Epithelial cell of prostate (primary cell): ENCODE measurements around the gene TIMM10B.
A peak's percentile ranks its signal among the peaks of the same experiment; 100 is the strongest.

Experiments used
- DNase-seq: peaks from one replicate; pipeline ENCODE4 v3.0.0-alpha.2; 2011; ENCODE audit warnings: low read depth, low spot score
- H3K27ac ChIP-seq: fragments of 450-650 bp; 2 replicates; pipeline ENCODE4 v1.5.1; 2017; ENCODE audit warnings: mild to moderate bottlenecking

The TIMM10B gene

DNA sequence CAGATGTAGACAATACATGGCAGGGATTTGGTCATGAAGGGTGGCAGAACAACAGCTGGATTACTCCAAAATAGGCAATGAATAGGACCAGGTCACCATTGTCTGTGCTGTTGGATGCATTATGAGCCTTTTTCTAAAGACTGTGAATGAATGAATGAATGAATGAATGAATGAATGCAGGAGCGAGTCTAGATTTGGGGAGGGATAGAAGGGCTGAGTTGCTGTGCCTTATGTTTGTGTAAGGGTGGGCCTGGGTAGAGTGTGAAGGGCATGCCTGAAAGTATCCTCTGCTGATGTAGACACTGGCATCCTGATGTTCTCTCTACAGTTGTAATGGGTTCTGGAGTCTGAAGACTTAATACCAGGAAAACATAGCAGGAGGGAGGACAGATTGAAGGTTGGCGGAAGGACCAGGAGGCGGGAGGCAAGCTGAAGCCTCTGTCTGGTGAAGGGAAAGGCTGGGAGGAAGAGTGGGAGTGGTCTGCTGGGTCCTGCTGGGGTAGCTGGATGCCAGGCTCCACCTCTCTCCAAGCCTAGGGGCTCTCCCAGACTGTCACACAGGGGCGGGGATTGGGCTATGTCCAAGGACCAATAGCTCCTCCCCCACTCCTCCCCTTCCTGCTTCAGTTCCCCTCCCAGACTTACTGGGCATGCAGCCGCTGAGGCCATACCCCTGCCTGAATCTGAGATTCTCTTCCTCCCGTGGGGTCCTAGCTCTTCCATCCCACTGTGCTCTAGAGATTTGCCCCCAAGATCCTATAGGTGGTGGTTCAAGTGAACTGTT lies 12.4 kb upstream of the TIMM10B start:
- DNase-seq: no peak
- H3K27ac ChIP-seq: no peak overlapping the region

DNA sequence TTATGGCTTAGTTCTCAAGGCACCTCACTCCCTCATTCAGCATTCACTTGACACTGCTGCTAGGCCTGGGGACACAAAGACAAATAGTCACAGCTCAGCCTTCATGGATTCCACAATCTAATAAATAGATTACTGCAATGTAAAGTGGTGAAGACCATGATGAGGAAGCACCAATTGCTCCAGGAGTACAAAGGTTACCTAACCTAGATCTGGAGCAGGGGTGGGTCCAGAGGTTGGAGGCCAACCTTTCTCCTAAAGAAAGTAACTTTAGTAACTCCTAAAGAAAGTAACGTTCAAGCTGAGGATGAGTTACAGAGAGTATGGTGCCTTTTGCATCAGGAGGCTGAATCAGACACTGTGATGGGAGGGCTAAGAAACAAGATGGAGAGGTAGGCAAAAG lies 11.7 kb upstream of the TIMM10B start:
- DNase-seq: no peak
- H3K27ac ChIP-seq: no peak overlapping the region

DNA sequence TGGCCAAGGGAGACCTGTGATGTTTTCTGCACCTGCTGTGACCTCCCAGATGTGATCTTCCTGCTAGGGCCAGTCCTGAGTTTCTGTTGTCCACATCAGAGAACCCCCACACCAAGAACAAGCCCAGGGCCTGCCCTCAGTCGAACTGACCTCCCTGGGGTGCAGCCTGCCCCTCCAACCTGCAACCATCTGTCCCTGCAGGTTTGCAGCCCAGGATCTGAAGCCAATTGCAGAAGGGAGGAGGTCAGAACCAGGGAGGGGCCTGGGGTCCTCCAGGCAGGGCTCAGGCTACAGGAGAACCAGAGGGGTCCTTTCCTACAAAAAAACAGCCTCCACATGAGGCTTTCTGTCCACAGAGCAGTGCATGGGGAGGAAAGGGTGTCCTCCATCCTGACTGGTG lies 8.4 kb upstream of the TIMM10B start:
- no peak overlapping the region for H3K27ac ChIP-seq

DNA sequence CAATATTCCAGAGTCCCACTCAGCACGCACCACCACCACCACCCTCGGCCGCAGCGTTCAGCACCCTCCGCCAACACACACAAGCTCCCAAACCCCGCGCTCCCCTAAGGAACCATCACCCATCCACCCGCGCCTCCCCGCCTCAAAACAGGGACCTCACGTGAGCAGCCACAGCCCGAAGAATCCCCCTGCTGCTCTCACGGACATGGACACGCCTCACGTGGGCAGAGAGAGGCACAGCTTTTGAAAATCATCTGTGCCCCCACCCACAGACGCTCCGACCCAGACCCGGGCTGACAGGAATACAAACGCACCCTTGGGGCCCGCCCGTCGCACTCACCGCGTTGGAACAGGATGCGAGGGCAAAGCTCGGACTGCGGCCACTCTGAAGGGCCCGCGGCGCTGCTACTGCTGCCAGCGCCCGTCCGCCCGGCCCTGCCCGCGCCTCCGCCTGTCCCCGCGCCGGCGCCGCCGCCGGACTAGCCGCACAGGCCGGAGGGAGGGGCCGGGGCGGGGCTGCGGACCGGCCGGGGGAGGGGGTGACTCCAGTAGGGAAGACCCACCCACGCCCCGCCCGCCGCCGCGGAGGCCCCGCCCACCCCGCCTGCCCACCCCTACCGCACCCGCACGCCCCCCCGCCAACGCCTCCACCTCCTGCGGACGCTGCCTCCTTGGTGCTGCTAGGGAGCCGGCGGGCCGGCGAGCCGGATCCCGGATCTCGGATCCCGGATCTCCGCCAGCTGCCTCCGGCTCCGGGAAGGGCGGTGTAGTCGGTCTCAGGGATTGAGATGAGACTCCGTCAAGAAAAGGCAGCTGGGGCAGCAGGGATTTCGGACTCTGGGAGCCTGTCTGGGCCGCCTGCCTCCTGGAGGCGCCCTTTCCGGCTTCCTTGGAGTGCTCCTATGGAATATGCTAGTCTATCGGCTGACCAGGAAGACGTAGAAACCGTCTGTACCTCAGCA lies 7.6 kb upstream of the TIMM10B start, which contains the start of gene TRIM3:
TRIM3 (minus strand) TSS at position 491 of the 962 bp plus-strand sequence. CDS start 8,246 bp downstream, outside the sequence.
- peak; percentile 24 for DNase-seq
- H3K27ac ChIP-seq: peak within 1 kb of the TSS; percentile 87

More for the DNA sequence above, 8.4 kb upstream of the TIMM10B start:
- DNase-seq: no peak

DNA sequence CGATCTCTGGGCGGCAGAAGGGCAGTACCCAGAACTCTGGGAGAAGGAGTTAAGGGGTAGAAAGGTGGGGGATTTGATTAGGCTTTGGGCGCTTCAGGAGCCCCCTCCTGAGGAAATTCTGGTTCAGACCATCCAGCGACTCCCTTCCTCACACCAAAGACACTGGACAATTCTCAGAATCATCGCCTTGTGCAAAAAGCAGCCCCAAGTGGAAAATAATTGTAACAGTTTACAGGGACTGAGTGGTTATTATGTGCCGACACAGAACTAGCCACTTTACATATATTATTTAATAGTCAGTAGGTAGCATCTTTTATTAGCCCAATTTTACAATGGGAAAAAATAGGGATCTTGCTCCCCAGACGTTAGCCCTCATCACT lies 6.9 kb upstream of the TIMM10B start:
- no peak for DNase-seq
- peak overlapping the region; percentile 87 for H3K27ac ChIP-seq

DNA sequence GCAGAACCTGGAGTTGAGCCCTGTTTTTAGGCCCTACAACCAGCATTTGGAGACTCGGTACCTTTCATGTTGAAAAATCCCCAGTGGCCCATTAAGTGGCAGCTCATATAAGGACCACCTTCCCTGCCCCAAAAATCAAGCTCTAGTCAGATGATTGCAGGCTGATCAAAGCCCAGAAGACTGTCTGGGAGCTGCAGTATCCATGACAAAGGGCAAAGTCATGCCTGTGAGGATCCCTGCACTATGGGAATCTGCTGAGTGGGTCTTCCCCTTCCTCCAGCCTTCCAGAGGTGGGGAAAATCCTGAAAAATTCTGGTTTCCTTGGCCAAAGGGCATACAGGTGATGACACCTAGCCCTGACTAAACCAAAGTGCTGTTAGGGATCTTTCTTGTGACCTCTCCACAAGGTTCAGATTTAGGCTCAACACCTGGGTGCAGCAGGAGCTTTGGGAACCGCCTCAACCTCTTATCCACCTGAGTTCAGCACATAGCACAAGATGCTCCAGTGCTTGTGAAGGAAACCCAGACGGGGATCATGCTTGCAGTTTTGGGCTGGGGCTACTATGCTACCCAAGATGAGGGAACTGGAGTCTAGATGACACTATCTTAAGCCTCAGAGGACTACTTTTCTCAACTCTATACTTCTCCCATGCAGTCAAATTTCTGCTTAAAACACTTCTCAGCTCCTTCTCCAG lies 6.3 kb upstream of the TIMM10B start:
- peak overlapping the region; percentile 87 for H3K27ac ChIP-seq

DNA sequence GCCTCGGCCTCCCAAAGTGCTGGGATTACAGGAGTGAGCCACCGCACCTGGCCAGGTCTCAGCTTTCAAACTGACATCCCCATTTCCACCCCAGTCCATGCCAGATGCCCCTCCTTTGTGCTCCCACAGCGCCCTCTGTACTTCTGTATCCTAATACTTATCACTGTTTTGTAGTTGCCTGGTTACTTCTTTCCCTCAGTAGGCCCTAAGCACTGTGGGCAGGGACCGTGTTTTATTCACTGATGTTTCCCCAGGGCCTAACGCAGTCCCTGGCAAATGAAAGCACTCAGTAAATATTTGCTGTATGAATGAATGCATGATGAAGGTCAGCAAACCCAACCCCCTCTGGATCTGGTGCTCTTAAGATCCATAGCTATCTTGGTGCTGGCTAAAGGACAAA lies 5.4 kb upstream of the TIMM10B start:
- no peak for DNase-seq
- H3K27ac ChIP-seq: no peak overlapping the region

More for the DNA sequence above, 6.3 kb upstream of the TIMM10B start:
- no peak for DNase-seq

DNA sequence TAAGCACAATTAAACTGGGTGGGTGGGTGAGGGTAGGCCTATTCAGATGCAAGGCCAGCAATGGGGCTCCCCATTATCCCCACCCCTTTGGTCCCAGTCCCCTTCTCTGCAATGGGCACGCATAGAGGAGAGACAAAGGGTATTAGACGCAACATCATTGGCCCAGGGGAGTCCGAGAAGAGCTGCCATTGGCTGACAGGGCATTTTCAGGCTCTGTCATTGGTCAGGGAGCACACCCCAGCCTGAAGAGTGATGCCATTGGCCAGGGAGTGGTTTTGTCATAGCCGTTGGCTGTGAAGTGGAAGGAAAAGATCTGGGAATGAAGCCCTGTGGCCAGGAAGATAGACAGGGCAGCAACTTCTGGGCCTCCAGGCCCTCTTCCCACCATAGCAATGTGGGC lies 4.7 kb upstream of the TIMM10B start:
- no peak for DNase-seq

DNA sequence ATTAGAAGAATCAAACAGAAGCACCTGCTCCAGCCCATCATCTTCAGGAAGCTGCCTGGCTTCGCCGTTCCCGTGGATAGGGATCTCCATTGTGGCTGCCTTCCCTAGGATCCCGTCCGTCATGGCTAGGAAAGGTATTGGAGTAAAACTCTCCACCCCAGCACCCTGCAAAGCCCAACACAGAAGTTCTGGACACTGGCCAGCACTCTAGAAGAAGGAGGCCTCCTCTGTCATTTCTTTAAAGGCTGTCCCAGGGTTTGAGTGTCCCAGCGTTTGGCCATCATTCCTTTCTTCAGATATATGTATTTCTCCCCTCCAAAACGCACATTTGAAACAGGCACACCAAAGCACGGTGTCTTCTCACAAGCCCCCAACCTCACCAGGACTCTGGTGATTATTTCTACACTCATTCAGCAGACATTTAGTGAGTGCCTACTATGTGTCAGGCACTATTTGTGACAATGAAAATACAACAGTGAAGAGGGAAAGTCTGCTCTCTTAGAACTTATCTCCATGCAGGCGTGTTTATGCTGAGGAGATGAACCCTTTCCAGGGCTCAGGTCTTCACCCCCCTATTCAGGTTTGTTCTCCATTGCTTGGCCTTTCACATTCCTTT lies 894 bp upstream of the TIMM10B start:
- DNase-seq: no peak

More for the DNA sequence above, 4.7 kb upstream of the TIMM10B start:
- H3K27ac ChIP-seq: no peak overlapping the region

DNA sequence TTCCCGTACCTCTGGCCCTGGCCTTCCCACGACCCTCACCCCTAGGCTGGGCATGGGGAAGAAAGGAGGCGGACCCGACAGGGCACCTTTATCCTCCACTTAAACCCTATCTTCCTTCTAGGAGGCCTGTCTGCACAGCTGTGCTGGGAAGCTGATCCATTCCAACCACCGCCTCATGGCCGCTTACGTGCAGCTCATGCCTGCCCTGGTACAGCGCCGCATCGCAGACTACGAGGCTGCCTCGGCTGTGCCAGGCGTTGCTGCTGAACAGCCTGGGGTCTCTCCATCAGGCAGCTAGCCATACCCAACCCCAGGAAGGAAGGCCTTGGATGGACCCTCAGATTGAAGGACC lies 599 bp downstream of the TIMM10B start:
- DNase-seq: no peak
- H3K27ac ChIP-seq: peak overlapping the region; percentile 84

More for the DNA sequence above, 894 bp upstream of the TIMM10B start:
- H3K27ac ChIP-seq: peak overlapping the region; percentile 84

DNA sequence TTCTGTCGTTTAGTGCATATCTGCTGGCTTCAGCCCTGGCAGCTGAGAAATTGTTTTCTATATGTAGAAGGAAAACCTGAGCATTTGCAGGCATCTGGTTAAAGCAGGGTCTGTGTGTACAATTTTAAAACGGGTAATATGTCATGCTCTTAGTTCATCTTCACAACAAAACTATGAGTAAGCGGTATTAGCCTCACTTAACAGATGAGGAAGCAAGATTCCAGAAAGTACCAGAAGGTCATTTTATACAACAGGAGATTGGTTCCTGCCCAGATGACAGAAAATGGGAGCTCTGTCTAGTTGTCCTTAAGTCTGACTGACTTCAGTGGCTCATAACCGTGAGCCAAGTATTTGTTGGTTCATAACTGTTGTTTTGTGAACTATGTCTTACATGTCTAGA lies 1.1 kb downstream of the TIMM10B start:
- DNase-seq: no peak
- H3K27ac ChIP-seq: peak overlapping the region; percentile 84

DNA sequence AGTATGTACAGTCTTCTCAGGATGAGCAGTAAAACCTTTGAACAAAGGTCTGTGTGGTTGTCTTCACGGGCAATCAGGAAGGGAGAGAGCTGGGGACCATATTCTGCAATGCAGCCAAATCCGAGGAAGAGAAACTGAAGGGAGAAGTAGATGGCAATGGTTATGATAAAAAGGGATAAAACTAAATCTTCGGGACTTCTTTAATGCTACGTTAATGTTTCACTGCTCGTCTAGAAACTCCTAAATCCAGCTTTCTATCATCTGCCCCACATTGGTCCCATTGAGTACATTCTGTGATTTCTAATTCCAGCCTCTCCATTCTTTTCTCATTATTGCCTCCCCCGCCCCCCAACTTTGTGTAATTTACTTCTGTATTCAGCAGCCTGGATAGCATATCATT lies 1.7 kb downstream of the TIMM10B start:
- H3K27ac ChIP-seq: no peak overlapping the region
- no peak for DNase-seq

DNA sequence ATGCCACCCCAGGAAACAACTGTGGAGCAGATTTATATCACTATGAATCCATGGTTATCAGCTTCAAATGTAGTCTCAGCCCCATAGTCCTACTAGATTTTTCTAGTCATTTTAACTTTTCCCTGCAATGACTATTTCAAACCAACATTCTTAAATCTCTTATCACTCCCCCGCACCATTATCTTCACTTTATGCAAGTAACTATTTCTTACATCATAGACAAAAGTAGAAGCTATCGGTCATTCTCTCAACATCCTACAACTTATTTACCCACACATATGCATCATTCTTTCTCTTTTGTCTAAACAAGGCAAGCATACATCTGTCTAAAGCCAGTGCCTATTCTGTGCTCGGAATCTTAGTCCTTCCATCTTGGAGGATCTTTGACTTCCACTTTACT lies 4.4 kb downstream of the TIMM10B start:
- DNase-seq: no peak
- H3K27ac ChIP-seq: no peak overlapping the region

DNA sequence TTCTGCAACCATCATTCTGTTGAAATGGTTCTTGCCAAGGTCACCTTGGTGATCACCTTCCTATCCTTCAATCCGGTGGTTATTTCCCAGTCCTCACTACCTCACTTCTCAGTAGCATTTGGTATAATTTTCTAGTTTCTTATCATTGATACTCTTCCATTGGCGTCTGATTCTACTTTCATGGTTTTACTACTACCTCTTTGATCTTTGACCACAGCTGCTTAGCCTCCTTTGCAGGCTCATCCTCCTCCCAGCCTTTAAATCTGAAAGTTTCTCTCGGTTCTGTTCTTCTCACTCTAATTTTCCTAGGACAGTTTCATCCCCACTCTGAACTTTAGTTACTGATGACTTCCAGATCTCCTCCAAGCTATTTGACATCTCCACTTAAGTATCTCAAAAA lies 5.0 kb downstream of the TIMM10B start:
- no peak overlapping the region for H3K27ac ChIP-seq
- DNase-seq: no peak

DNA sequence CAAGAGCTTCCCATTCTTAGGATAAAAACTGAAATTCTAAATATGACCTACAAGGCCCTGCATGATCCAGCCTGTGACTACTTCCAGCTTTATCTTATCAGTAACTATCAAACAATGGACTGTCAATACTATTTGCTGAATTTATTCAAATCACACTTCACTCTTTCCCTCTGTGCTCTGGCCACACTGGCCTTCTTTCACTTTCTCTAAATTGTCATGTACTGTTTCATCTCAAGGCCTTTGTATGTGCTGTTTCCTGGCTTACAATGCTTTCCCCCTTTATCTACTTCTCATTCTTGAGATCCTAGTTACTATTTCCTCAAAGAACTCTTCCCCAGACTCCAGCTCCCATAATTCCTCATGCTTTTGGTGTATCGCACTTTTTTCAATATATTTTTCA lies 5.6 kb downstream of the TIMM10B start:
- no peak overlapping the region for H3K27ac ChIP-seq
- DNase-seq: no peak

DNA sequence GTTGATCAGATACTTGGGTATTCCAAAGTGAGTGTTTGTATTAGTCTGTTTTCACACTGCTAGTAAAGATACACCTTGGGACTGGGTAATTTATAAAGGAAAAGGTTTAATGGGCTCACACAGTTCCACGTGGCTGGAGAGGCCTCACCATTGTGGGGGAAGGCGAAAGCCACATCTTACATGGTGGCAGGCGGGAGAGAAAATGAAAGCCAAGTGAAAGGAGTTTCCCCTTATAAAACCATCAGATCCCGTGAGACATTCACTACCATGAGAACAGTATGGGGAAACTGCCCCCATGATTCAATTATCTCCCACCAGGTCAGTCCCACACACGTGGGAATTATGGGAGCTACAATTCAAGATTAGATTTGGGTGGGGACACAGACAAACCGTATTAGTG lies 7.0 kb downstream of the TIMM10B start:
- H3K27ac ChIP-seq: no peak overlapping the region
- DNase-seq: no peak

DNA sequence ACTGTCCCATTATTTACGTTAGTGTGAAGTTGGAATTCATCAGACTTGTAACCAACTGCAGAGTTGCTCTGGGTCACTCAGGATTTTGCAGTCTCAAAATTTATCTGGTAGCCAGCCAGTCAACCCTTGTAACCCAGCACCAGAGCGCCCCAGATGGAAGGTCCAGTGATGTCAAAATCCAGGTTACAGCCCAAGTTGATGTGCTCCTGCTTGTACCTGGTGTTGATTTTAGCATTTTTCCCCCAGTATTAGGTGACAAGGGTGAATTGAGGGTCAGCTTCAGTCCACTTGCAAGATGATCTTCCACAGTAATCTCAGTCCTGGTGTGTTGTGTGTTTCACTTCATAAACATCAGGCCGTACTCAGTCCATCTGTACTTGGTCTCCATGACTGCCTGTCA lies 7.5 kb downstream of the TIMM10B start:
- no peak for DNase-seq
- no peak overlapping the region for H3K27ac ChIP-seq

DNA sequence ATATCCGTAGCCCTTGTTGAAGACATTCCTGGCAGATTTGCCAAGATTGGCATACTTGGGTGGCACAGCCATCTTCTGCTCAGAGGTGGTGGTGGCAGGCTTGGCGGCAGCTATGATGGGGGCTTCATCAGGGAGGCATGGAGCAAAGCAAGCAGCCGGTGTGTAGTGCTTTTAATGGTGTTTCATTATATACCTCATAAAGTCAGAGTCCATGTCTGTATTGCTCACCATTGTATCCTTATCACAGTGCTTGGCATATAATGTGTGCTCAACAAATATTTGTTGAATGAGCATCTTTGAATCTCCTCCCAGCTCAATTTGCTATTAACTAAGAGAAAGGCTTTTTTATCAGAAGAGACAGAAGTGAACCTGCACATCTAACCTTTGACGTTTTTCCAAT lies 8.0 kb downstream of the TIMM10B start:
- no peak overlapping the region for H3K27ac ChIP-seq
- DNase-seq: no peak

DNA sequence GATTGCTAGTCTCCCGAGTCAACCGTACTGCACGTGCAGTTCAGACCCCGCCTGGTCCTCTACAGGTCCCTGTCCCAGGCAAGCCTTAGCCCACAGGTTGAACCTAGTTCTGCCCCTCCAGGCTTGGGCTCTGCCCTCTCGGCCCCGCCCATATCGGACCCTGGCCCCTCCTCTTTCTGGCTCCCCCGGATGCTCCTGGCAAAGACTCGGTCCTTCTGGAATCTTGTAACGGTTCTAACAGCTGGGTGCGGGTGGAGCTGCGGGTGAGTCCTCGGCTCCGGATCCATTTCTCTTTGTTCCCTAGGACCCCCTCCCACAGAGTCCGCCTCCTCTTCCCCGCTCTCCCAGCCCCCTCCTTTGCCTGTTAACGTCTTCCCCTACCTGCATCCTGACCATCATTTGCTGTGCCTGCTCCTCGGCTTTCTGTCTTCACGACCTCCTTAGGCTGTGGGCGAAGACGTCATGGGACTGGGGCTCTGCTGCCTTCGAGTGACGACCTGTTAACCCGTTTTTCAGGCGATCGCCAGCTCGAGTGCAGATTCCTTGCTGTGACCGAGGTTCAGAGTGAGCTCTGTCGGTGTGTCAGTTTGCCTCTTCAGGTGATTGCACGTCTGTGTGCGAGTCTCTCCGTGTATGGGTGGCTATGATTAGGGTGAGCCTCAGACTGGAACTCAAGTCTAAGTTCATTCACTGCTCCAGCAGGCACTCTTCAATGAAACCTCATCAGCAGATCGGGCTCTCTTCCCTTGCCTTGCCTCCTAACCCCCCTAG lies 16.0 kb downstream of the TIMM10B start, which contains the start of gene DNHD1:
DNHD1 (plus strand) TSS at position 212 of the 771 bp plus-strand sequence. CDS start 936 bp downstream, outside the sequence.
- no peak for DNase-seq

More for the DNA sequence above, 16.0 kb downstream of the TIMM10B start, which contains the start of gene DNHD1:
- H3K27ac ChIP-seq: no peak within 1 kb of the TSS
